ENCODE results near the gene RSPH6A.

Gene RSPH6A

DNA sequence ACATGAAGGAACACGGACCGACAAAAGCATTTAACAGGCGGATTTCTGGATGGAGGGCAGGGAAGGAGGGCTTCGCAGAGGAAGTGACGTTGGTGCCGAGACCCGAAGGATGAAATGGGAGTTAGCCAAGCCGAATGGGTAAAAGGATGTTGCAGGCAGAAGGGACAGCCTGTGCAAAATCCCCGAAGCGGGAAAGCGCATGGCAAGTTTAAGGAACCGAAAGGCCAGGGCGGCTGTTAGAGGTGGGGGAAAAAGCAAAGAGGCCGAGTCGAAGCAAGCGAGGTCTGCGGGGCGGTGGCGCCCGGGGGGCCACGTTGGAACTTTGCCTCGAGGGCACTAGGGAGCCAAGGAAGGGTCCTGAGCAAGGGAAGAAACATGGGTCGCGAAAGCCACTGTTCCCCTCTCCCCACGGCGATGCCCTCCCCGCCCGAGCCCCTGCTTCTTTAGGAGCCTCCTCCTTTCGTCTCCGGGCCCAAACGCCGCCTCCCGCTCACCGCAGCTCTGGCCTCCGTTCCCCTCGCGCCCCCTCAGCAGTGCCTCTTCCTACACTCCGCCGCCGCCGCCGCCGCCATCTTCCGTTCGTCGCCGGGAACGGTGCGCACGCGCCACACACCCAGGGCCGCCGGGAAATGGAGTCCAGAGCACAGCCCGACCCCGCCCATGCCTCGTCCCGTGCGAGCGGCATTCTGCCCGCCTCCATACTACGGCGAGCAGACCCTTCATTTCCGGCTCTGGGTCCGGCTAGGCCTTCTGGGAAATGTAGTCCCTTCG is 47.6 kb upstream of the RSPH6A start, which contains the start of gene SYMPK:
TSS of gene SYMPK (minus strand) at position 584 of the 771 bp plus-strand sequence. CDS start 8,652 bp downstream, outside the sequence.
- TF ChIP-seq TAF1 (IDR thresholded peaks at IDR 0.05; ENCODE audit: low read depth) (peak; percentile 92), CREB1 (IDR thresholded peaks at IDR 0.05; ENCODE audit: low read depth) (no peak; the same call in 1 of the 2 replicates), ZBTB7A (IDR thresholded peaks at IDR 0.05; ENCODE audit: low read depth) (no peak), TCF12 (IDR thresholded peaks at IDR 0.05; ENCODE audit: low read depth) (peak; percentile 52), RAD21 (IDR thresholded peaks at IDR 0.05; ENCODE audit: low read depth) (no peak), MAX (IDR thresholded peaks at IDR 0.05) (peak; percentile 52; the same call in 1 of the 2 replicates), EP300 (IDR thresholded peaks at IDR 0.05; ENCODE audit: borderline replicate concordance) (no peak), TEAD4 (IDR thresholded peaks at IDR 0.05) (no peak), YY1 (IDR thresholded peaks at IDR 0.05; ENCODE audit: low read depth) (peak; percentile 97), NFIC (IDR thresholded peaks at IDR 0.05) (no peak), CEBPB (IDR thresholded peaks at IDR 0.05) (no peak), EGR1 (IDR thresholded peaks at IDR 0.05) (peak; percentile 50; the same call in 1 of the 2 replicates), FOXM1 (IDR thresholded peaks at IDR 0.05; ENCODE audit: borderline replicate concordance, low read depth) (no peak)
- TF ChIP-seq, protein P1, sequence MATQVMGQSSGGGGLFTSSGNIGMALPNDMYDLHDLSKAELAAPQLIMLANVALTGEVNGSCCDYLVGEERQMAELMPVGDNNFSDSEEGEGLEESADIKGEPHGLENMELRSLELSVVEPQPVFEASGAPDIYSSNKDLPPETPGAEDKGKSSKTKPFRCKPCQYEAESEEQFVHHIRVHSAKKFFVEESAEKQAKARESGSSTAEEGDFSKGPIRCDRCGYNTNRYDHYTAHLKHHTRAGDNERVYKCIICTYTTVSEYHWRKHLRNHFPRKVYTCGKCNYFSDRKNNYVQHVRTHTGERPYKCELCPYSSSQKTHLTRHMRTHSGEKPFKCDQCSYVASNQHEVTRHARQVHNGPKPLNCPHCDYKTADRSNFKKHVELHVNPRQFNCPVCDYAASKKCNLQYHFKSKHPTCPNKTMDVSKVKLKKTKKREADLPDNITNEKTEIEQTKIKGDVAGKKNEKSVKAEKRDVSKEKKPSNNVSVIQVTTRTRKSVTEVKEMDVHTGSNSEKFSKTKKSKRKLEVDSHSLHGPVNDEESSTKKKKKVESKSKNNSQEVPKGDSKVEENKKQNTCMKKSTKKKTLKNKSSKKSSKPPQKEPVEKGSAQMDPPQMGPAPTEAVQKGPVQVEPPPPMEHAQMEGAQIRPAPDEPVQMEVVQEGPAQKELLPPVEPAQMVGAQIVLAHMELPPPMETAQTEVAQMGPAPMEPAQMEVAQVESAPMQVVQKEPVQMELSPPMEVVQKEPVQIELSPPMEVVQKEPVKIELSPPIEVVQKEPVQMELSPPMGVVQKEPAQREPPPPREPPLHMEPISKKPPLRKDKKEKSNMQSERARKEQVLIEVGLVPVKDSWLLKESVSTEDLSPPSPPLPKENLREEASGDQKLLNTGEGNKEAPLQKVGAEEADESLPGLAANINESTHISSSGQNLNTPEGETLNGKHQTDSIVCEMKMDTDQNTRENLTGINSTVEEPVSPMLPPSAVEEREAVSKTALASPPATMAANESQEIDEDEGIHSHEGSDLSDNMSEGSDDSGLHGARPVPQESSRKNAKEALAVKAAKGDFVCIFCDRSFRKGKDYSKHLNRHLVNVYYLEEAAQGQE (IDR thresholded peaks at IDR 0.05; ENCODE audit: low read depth), result no peak
- TF ChIP-seq, protein P2, sequence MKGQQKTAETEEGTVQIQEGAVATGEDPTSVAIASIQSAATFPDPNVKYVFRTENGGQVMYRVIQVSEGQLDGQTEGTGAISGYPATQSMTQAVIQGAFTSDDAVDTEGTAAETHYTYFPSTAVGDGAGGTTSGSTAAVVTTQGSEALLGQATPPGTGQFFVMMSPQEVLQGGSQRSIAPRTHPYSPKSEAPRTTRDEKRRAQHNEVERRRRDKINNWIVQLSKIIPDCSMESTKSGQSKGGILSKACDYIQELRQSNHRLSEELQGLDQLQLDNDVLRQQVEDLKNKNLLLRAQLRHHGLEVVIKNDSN (IDR thresholded peaks at IDR 0.05), result peak; percentile 75

- TF ChIP-seq, protein P1 (IDR thresholded peaks at IDR 0.05; ENCODE audit: low read depth), result no peak
- TF ChIP-seq ZBTB7A (IDR thresholded peaks at IDR 0.05; ENCODE audit: low read depth) (no peak), NFIC (IDR thresholded peaks at IDR 0.05) (no peak), TAF1 (IDR thresholded peaks at IDR 0.05; ENCODE audit: low read depth) (no peak), EP300 (IDR thresholded peaks at IDR 0.05; ENCODE audit: borderline replicate concordance) (no peak), YY1 (IDR thresholded peaks at IDR 0.05; ENCODE audit: low read depth) (no peak), CEBPB (IDR thresholded peaks at IDR 0.05) (no peak), TEAD4 (IDR thresholded peaks at IDR 0.05) (no peak), EGR1 (IDR thresholded peaks at IDR 0.05) (no peak), FOXM1 (IDR thresholded peaks at IDR 0.05; ENCODE audit: borderline replicate concordance, low read depth) (no peak), TCF12 (IDR thresholded peaks at IDR 0.05; ENCODE audit: low read depth) (no peak), CREB1 (IDR thresholded peaks at IDR 0.05; ENCODE audit: low read depth) (no peak), RAD21 (IDR thresholded peaks at IDR 0.05; ENCODE audit: low read depth) (no peak), MAX (IDR thresholded peaks at IDR 0.05) (no peak; the same call in 1 of the 2 replicates)
- TF ChIP-seq, protein P2 (IDR thresholded peaks at IDR 0.05), result no peak; the same call in 1 of the 2 replicates
These were observed 47.1 kb upstream of the RSPH6A start for GRCh38 chr19:45862271-45862563.

DNA sequence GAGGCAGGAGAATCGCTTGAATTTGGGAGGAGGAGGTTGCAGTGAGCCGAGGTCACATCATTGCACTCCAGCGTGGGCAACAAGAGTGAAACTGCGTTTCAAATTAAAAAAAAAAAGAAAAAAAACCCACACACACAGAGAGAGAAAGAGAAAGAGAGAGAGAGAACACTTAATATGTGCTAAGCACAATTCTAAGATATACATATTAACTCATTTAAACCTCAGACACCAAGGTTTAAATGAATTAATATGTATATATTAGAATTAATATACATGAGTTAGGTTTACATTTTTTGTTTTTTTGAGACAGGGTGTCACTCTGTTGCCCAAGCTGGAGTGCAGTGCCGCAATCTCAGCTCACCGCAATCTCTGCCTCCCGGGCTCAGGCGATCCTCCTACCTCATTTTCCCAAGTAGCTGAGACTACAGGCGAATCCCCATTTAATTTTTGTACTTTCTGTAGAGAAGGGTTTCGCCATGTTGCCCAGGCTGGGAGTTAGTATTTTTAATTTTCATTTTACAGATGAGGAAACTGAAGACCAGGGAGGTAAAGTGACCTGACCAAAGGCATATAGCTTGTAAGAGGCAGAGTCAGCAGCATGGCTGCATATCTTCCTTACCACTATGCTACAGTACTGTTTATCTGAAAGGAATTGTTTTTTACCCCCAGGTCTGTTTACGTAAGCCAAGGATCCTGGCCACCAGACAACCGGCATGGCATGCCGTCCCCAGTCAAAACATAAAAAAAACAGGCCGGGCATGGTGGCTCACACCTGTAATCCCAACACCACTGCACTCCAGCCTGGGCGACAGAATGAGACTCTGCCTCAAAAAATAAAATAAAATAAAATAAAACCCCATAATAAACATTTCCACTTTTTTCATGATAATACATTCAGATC is 45.5 kb upstream of the RSPH6A start:
- no peak for TF ChIP-seq TCF12 (IDR thresholded peaks at IDR 0.05; ENCODE audit: low read depth)
- no peak for TF ChIP-seq NFIC (IDR thresholded peaks at IDR 0.05)
- no peak for TF ChIP-seq YY1 (IDR thresholded peaks at IDR 0.05; ENCODE audit: low read depth)
- TF ChIP-seq TAF1 (IDR thresholded peaks at IDR 0.05; ENCODE audit: low read depth), result no peak
- TF ChIP-seq CREB1 (IDR thresholded peaks at IDR 0.05; ENCODE audit: low read depth), result no peak
- TF ChIP-seq FOXM1 (IDR thresholded peaks at IDR 0.05; ENCODE audit: borderline replicate concordance, low read depth), result no peak
- TF ChIP-seq CEBPB (IDR thresholded peaks at IDR 0.05), result no peak
- TF ChIP-seq TEAD4 (IDR thresholded peaks at IDR 0.05), result no peak
- no peak for TF ChIP-seq RAD21 (IDR thresholded peaks at IDR 0.05; ENCODE audit: low read depth)
- no peak for TF ChIP-seq ZBTB7A (IDR thresholded peaks at IDR 0.05; ENCODE audit: low read depth)
- no peak for TF ChIP-seq EP300 (IDR thresholded peaks at IDR 0.05; ENCODE audit: borderline replicate concordance)
- TF ChIP-seq, protein P2 (IDR thresholded peaks at IDR 0.05), result no peak

- TF ChIP-seq RAD21 (IDR thresholded peaks at IDR 0.05; ENCODE audit: low read depth) (no peak), NFIC (IDR thresholded peaks at IDR 0.05) (no peak), EP300 (IDR thresholded peaks at IDR 0.05; ENCODE audit: borderline replicate concordance) (no peak), YY1 (IDR thresholded peaks at IDR 0.05; ENCODE audit: low read depth) (no peak), CREB1 (IDR thresholded peaks at IDR 0.05; ENCODE audit: low read depth) (no peak), MAX (IDR thresholded peaks at IDR 0.05) (no peak), TAF1 (IDR thresholded peaks at IDR 0.05; ENCODE audit: low read depth) (no peak), TEAD4 (IDR thresholded peaks at IDR 0.05) (no peak), TCF12 (IDR thresholded peaks at IDR 0.05; ENCODE audit: low read depth) (no peak), CEBPB (IDR thresholded peaks at IDR 0.05) (no peak), FOXM1 (IDR thresholded peaks at IDR 0.05; ENCODE audit: borderline replicate concordance, low read depth) (no peak), ZBTB7A (IDR thresholded peaks at IDR 0.05; ENCODE audit: low read depth) (no peak)
- TF ChIP-seq, protein P1 (IDR thresholded peaks at IDR 0.05; ENCODE audit: low read depth), result no peak
- TF ChIP-seq, protein P2 (IDR thresholded peaks at IDR 0.05), result no peak
These were observed 39.2 kb upstream of the RSPH6A start for GRCh38 chr19:45854167-45854778.

All from Ishikawa (cell line).